Neuronal stem cell (in vitro differentiated cells): ENCODE results near the gene RIT2.

Experiments
- DNase-seq: peaks from one replicate; pipeline ENCODE4 v3.0.0-alpha.2; 2013; ENCODE audit warnings: low spot score
- H2AFZ ChIP-seq: one replicate; pipeline ENCODE4 v1.6.1; 2013; ENCODE audit warnings: mild to moderate bottlenecking, low read length, inconsistent platforms
- H2AK5ac ChIP-seq: 2 replicates; pipeline ENCODE4 v1.6.1; 2013; ENCODE audit warnings: low read depth, mild to moderate bottlenecking, inconsistent platforms, low read length, moderate library complexity, mixed read lengths
- H2BK120ac ChIP-seq: 2 replicates; pipeline ENCODE4 v1.6.1; 2013; ENCODE audit warnings: low read depth, mild to moderate bottlenecking, inconsistent platforms, low read length, moderate library complexity, mixed read lengths
- H2BK12ac ChIP-seq: one replicate; pipeline ENCODE4 v1.6.1; 2013; ENCODE audit warnings: low read length, inconsistent platforms
- H2BK15ac ChIP-seq: 2 replicates; pipeline ENCODE4 v1.6.1; 2013; ENCODE audit warnings: mild to moderate bottlenecking, low read length, inconsistent platforms, mixed read lengths
- H2BK5ac ChIP-seq: one replicate; pipeline ENCODE4 v1.6.1; 2013; ENCODE audit warnings: inconsistent platforms, mild to moderate bottlenecking, low read length, moderate library complexity
- H3K14ac ChIP-seq: one replicate; pipeline ENCODE4 v1.6.1; 2013; ENCODE audit warnings: low read length, inconsistent platforms
- H3K18ac ChIP-seq: 2 replicates; pipeline ENCODE4 v1.6.1; 2013; ENCODE audit warnings: low read length, inconsistent platforms
- H3K23ac ChIP-seq: 2 replicates; pipeline ENCODE4 v1.6.1; 2013; ENCODE audit warnings: low read depth, mild to moderate bottlenecking, mixed read lengths, low read length, inconsistent platforms; ENCODE audit not compliant: poor library complexity
- H3K27ac ChIP-seq: replicated peaks from 3 replicates; pipeline ENCODE4 v1.5.1; 2013; ENCODE audit warnings: low read length, inconsistent platforms
- H3K27me3 ChIP-seq, 3 experiments: 2 replicates each; pipeline ENCODE4 v1.6.1; 2013; ENCODE audit warnings: low read length in 3 of 3, mild to moderate bottlenecking in 2 of 3, inconsistent platforms in 1 of 3, low read depth in 1 of 3, mixed read lengths in 1 of 3, moderate library complexity in 1 of 3; ENCODE audit not compliant: control insufficient read depth in 3 of 3, insufficient read depth in 3 of 3
- H3K36me3 ChIP-seq, 2 donors: replicated peaks in 1 of 2; 2 replicates each; pipeline ENCODE4 v1.6.1; 2013; ENCODE audit warnings: low read length in 2 of 2; ENCODE audit not compliant: control insufficient read depth in 2 of 2, insufficient read depth in 2 of 2
- H3K4ac ChIP-seq: 2 replicates; pipeline ENCODE4 v1.6.1; 2013; ENCODE audit warnings: inconsistent platforms, mild to moderate bottlenecking, low read length, moderate library complexity
- H3K4me1 ChIP-seq, 2 donors: 1 replicate in 1 of 2; 2 replicates in 1 of 2; pipeline ENCODE4 v1.6.1; 2013; ENCODE audit warnings: low read length in 2 of 2, low read depth in 1 of 2; ENCODE audit not compliant: control insufficient read depth in 2 of 2, insufficient read depth in 1 of 2
- H3K4me2 ChIP-seq: one replicate; pipeline ENCODE4 v1.6.1; 2013; ENCODE audit warnings: mild to moderate bottlenecking, low read length, inconsistent platforms; ENCODE audit not compliant: insufficient read depth, poor library complexity, severe bottlenecking
- H3K4me3 ChIP-seq, 2 donors: 2 replicates each; pipeline ENCODE4 v1.5.1; 2013; ENCODE audit warnings: low read length in 2 of 2, mild to moderate bottlenecking in 2 of 2, inconsistent platforms in 1 of 2, moderate library complexity in 1 of 2
- H3K79me1 ChIP-seq: one replicate; pipeline ENCODE4 v1.6.1; 2013; ENCODE audit warnings: low read depth, mild to moderate bottlenecking, inconsistent platforms, low read length, moderate library complexity
- H3K9ac ChIP-seq: one replicate; pipeline ENCODE4 v1.6.1; 2013; ENCODE audit warnings: mild to moderate bottlenecking, low read depth, low read length, inconsistent platforms; ENCODE audit not compliant: poor library complexity
- H3K9me3 ChIP-seq, 2 donors: replicated peaks in 1 of 2; 2 replicates each; pipeline versions ENCODE3 to v1.6.1; 2013; ENCODE audit warnings: low read length in 2 of 2, mild to moderate bottlenecking in 2 of 2, inconsistent platforms in 1 of 2, low read depth in 1 of 2, mixed read lengths in 1 of 2, moderate library complexity in 1 of 2; ENCODE audit not compliant: control insufficient read depth in 2 of 2, insufficient read depth in 1 of 2
- H4K8ac ChIP-seq: one replicate; pipeline ENCODE4 v1.6.1; 2013; ENCODE audit warnings: low read depth, mild to moderate bottlenecking, inconsistent platforms, low read length, moderate library complexity
- H4K91ac ChIP-seq: one replicate; pipeline ENCODE4 v1.6.1; 2013; ENCODE audit warnings: low read length, low read depth, mild to moderate bottlenecking, inconsistent platforms; ENCODE audit not compliant: poor library complexity
- WGBS, 2 donors: extraction: QIAGEN DNeasy Blood & Tissue Kit; methylation state at CpG; one replicate each; pipeline ENCODE4 v1.1.7; 2013; ENCODE audit warnings: missing lambda C conversion rate in 2 of 2, mixed read lengths in 1 of 2; ENCODE audit not compliant: insufficient read length in 2 of 2, insufficient replicate concordance in 1 of 2; ENCODE audit errors: extremely low coverage in 2 of 2; 5-methylcytosine and 5-hydroxymethylcytosine counted together

RIT2 gene

DNA sequence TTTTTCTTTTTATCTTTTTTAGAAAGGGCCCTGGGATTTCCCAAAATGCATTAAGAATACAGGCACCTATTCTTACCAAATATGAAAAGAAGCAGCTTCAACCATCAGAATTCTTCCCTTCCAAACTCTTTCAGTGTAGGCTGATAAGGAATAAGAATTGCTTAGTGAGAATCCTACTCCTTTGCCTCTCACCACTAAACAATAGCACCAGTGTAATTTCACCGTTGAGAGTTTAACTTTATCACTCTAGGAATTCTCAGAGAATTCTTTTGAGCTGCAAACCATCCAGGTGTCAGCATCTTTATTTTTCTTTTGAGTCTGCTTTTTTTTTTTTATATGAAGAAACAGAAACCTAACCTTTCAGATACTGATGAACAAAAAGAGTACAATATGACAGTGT lies 194.9 kb downstream of the RIT2 start:
- Histone ChIP-seq H3K23ac (no peak overlapping the region), H3K4me2 (no peak overlapping the region), H2BK5ac (no peak overlapping the region), H3K27ac (no peak overlapping the region), H3K4me3 (no peak overlapping the region), H2AK5ac (no peak overlapping the region), H3K9ac (no peak overlapping the region), H2BK120ac (no peak overlapping the region), H2AFZ (peak overlapping the region; percentile 9), H3K79me1 (no peaks in the 10 kb centered on the region), H3K4me1 (peaks cover 0 to 2% of the 10 kb centered on the region in 2 donors), H4K8ac (no peak overlapping the region), H3K4ac (no peak overlapping the region), H3K27me3 (no peaks in the 10 kb centered on the region), H4K91ac (no peak overlapping the region), H2BK12ac (no peak overlapping the region), H3K9me3 (no peaks in the 10 kb centered on the region), H3K14ac (no peak overlapping the region), H3K18ac (no peak overlapping the region), H2BK15ac (no peak overlapping the region), H3K36me3 (no peaks in the 10 kb centered on the region)
- no CpG with 5 or more reads among the region's 1 CpG for WGBS, 2 donors
- no peak for DNase-seq

GRCh38 chr18:42915299-42915698 lies 200.2 kb downstream of the RIT2 start:
- Histone ChIP-seq H3K27me3 (no peaks in the 10 kb centered on the region), H4K8ac (no peak overlapping the region), H3K23ac (no peak overlapping the region), H3K14ac (no peak overlapping the region), H3K18ac (no peak overlapping the region), H2BK5ac (no peak overlapping the region), H3K4ac (no peak overlapping the region), H2AFZ (peak overlapping the region; percentile 54), H2BK120ac (no peak overlapping the region), H2BK12ac (no peak overlapping the region), H3K79me1 (no peaks in the 10 kb centered on the region), H3K36me3 (no peaks in the 10 kb centered on the region), H2BK15ac (no peak overlapping the region), H4K91ac (no peak overlapping the region), H3K4me3 (no peak overlapping the region), H2AK5ac (no peak overlapping the region), H3K4me2 (no peak overlapping the region), H3K9ac (no peak overlapping the region), H3K27ac (no peak overlapping the region), H3K4me1 (peaks cover 0 to 2% of the 10 kb centered on the region in 2 donors), H3K9me3 (no peaks in the 10 kb centered on the region)
- no peak for DNase-seq
- WGBS, 2 donors, result no CpG with 5 or more reads among the region's 2 CpGs

DNA sequence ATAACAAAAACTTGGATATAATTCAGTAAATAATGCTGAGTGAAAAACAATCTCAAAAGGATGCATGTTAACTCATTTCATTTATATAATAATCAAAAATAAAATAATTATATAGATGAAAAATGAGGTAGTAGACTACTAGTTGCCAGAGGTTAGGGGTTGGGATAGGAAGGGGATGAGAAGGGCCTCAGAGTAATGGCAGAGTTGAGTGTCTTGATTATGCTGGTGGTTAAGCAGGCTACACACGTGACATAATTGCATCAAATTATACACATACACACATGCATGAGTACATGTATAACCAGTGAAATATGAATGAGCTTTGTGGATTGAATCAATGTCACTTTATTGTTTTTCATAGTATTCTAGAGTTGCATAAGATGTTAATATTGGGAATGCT lies 201.0 kb downstream of the RIT2 start:
- Histone ChIP-seq H2BK5ac (no peak overlapping the region), H3K27me3 (no peaks in the 10 kb centered on the region), H3K79me1 (no peaks in the 10 kb centered on the region), H2AFZ (no peak overlapping the region), H3K4ac (no peak overlapping the region), H3K9me3 (no peaks in the 10 kb centered on the region), H3K18ac (no peak overlapping the region), H3K4me3 (no peak overlapping the region), H4K8ac (no peak overlapping the region), H3K9ac (no peak overlapping the region), H3K14ac (no peak overlapping the region), H3K36me3 (no peaks in the 10 kb centered on the region), H2AK5ac (no peak overlapping the region), H2BK15ac (no peak overlapping the region), H3K27ac (no peak overlapping the region), H3K4me2 (no peak overlapping the region), H3K4me1 (peaks cover 0 to 2% of the 10 kb centered on the region in 2 donors), H2BK12ac (no peak overlapping the region), H3K23ac (no peak overlapping the region), H2BK120ac (no peak overlapping the region), H4K91ac (no peak overlapping the region)
- DNase-seq, result no peak
- WGBS, 2 donors, result no CpG with 5 or more reads among the region's 1 CpG

- no peak overlapping the region for H3K4me3 ChIP-seq
- no peak overlapping the region for H4K8ac ChIP-seq
- no peaks in the 10 kb centered on the region for H3K36me3 ChIP-seq
- H3K79me1 ChIP-seq, result no peaks in the 10 kb centered on the region
- H2BK12ac ChIP-seq, result no peak overlapping the region
- no peak overlapping the region for H3K27ac ChIP-seq
- no peak overlapping the region for H3K4ac ChIP-seq
- no peak overlapping the region for H2AFZ ChIP-seq
- no peak overlapping the region for H2BK5ac ChIP-seq
- no peaks in the 10 kb centered on the region for H3K9me3 ChIP-seq
- no peak overlapping the region for H3K23ac ChIP-seq
- no peak overlapping the region for H4K91ac ChIP-seq
- H2BK120ac ChIP-seq, result no peak overlapping the region
- no peak overlapping the region for H3K4me2 ChIP-seq
- no peak for DNase-seq
- no peak overlapping the region for H3K14ac ChIP-seq
- H3K4me1 ChIP-seq, result no peaks in the 10 kb centered on the region
- H3K27me3 ChIP-seq, result no peaks in the 10 kb centered on the region
- H2AK5ac ChIP-seq, result no peak overlapping the region
- H3K9ac ChIP-seq, result no peak overlapping the region
- no peak overlapping the region for H3K18ac ChIP-seq
- no peak overlapping the region for H2BK15ac ChIP-seq
- no CpG with 5 or more reads among the region's 3 CpGs for WGBS, 2 donors
Measured at GRCh38 chr18:42909095-42909494, 206.4 kb downstream of the RIT2 start.
